Esophagus squamous epithelium (tissue), 4 donors: ENCODE measurements around the gene PHEX.

Source experiments
- CTCF ChIP-seq, 6 experiments: fragments of 450-650 bp in 4 of 6; fragments of 200-600 bp in 2 of 6; sonication (generic) in 2 of 6; IDR thresholded peaks; one replicate each; pipeline ENCODE4 v1.5.1; 2016 to 2019; ENCODE audit warnings: antibody characterized with exemption in 6 of 6, mild to moderate bottlenecking in 4 of 6, moderate library complexity in 4 of 6
- POLR2A ChIP-seq, 4 donors: fragments of 450-650 bp; IDR thresholded peaks; one replicate each; pipeline ENCODE4 v1.6.1; 2017; ENCODE audit warnings: antibody characterized with exemption in 4 of 4, mild to moderate bottlenecking in 4 of 4, moderate library complexity in 3 of 4

- TF ChIP-seq CTCF (IDR thresholded peaks at IDR 0.05) (no peak), POLR2A (IDR thresholded peaks at IDR 0.05) (no peak)
These were observed 92.0 kb downstream of the PHEX start for GRCh38 chrX:22124098-22124497.
